ENCODE measurements around the gene MTA1.

DNA sequence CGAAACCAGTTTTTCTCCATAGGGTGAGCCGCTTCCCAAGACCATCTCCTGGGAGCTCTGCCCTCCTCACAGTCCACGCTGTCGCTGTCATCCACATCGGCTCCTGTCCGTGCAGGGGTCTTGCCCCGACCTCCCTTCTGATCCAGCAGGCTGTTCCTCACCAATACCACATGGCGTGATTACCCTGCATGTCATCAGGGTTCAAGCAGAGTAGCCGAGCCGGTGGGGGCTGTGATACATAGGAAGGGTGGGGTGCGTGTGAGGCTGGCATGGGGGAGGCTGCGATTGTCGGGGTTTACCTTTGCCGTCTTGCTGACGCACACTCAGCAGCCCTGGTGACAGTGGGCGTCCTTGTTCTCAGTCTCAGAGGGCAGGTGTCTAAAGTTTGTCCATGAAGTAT is 88.4 kb downstream of the MTA1 start:
- TF ChIP-seq EZH2 (IDR thresholded peaks at IDR 0.05; ENCODE audit: insufficient read depth, poor library complexity, severe bottlenecking), result no peak
- TF ChIP-seq EZH2phosphoT487 (IDR thresholded peaks at IDR 0.05; ENCODE audit: insufficient read depth, low read depth), result no peak
